Measurements from ENCODE around the gene HUWE1.

The HUWE1 gene

GRCh38 chrX:53494436-53494835 is 192.1 kb downstream of the HUWE1 start:
- peak; percentile 27 for DNase-seq

- DNase-seq: no peak
Observed at GRCh38 chrX:53486285-53486684, 200.2 kb downstream of the HUWE1 start.

- DNase-seq: no peak
Observed at GRCh38 chrX:53483838-53484405, 202.6 kb downstream of the HUWE1 start.

GRCh38 chrX:53483416-53483815 is 203.1 kb downstream of the HUWE1 start:
- no peak for DNase-seq
